ENCODE measurements around the gene PLA2G15. TPM values are rescaled to one million over a fixed set of nuclear protein-coding genes. Genes with fewer than 3 reads are reported as not detected.

The PLA2G15 gene
- total RNA-seq, 1 experiment from 2014 or later, result 11.9 TPM

DNA sequence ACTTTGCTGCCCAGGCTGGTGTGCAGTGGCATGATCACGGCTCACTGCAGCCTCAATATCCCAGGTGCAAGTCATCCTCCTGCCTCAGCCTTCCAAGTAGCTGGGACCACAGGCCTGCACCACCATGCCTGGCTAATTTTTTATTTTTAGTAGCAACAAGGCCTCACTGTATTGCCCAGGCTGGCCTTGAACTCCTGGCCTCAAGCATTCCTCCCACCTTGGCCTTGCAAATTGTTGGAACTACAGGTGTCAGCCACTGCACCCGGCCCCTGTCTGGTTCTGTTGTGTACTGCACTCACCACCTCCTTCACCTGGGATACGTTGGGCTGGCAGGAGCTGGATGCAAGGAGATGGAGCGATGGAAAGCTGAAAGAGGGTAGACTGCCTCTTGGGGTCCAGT, 8.5 kb downstream of the PLA2G15 start:
- DNase-seq (ENCODE audit: low read depth), result no peak

DNA sequence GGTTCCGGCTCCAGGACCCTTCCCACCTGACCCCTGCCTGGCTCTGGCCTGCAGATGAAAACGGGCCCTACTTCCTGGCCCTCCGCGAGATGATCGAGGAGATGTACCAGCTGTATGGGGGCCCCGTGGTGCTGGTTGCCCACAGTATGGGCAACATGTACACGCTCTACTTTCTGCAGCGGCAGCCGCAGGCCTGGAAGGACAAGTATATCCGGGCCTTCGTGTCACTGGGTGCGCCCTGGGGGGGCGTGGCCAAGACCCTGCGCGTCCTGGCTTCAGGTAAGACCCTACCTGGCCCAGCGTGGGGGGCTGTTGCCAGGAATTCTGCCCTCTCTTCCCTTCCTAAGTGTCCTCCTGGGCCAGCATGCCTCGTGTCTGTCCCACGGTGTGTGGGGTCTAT, 10.5 kb downstream of the PLA2G15 start:
- no peak for DNase-seq (ENCODE audit: low read depth)

DNA sequence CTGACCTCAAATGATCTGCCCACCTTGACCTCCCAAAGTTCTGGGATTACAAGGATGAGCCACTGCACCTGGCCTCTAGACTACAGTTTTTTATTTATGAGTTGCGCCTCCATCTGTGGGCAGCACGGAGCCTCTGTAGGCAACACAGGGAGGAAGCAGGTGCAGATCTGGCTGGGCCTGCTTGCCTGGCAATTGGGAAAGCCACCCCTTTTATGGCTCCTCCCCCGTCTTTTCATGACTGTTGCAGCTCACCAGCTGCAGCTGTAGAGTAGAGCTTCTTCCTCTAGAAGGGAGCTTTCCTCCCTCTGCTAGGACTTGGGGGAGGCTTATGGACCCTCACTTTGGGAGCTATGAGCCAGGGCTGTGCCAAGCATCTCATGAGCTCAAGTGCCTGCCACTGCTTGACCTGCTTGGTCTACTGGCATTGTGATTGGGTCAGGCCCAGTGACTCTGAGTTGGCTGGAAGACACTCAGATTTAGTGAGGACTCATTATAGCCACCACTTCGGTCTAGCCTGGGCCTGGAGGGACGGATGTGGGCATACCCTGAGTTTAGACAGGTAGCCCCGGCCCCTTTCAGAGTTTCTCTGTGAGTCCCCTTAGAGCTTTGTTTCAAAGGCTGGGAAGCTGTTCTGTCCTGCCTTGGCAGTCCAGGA, 12.2 kb downstream of the PLA2G15 start:
- no peak for DNase-seq (ENCODE audit: low read depth)

DNA sequence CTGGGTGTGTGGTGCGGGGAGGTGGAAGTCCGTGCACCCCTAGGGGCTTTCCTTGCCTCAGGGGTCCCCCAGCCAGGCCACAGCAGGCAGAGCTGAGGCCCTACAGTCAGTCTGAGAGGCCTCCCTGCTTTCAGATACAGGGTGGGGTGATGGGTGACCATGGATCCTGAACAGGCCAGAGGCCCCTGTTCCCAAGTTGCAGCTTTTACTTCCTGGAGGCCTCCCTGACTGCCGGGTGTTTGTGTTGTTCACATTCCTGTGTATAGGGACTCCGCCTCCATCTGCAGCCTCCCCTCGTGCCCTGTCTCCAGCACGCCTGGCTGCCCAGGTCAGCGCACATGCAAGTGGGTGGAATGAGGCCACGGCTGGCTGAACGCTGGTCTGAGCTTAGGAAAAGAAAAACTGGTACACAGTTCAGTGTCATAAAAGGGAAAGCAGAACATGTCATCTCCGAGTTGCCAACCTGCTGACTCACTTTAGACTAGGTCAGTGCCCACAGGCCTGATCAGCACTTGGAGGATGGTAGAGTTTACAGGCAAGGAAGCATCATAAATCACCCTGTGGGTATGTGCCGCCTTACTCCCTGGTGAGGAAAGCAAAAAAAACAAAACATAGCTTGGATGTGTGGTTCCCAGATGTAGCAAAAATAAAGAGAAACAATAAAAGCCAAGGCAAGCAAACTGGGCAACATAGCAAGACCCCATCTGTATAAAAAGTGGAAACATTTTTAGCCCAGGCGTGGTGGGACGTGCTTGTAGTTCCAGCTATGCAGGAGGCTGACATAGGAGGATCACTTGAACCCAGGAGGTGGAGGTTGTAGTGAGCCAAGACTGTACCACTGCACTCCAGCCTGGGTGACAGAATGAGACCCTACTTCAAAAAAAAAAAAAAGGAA, 13.0 kb downstream of the PLA2G15 start:
- peak; percentile 67 for DNase-seq (ENCODE audit: low read depth)

DNA sequence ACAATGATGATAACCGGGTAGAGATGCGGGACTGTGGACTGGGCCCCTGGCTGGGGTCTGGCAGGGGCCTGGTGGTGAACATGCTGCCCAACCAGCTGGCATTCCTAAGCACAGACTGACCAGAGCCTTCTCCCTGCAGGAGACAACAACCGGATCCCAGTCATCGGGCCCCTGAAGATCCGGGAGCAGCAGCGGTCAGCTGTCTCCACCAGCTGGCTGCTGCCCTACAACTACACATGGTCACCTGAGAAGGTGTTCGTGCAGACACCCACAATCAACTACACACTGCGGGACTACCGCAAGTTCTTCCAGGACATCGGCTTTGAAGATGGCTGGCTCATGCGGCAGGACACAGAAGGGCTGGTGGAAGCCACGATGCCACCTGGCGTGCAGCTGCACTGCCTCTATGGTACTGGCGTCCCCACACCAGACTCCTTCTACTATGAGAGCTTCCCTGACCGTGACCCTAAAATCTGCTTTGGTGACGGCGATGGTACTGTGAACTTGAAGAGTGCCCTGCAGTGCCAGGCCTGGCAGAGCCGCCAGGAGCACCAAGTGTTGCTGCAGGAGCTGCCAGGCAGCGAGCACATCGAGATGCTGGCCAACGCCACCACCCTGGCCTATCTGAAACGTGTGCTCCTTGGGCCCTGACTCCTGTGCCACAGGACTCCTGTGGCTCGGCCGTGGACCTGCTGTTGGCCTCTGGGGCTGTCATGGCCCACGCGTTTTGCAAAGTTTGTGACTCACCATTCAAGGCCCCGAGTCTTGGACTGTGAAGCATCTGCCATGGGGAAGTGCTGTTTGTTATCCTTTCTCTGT, 14.0 kb downstream of the PLA2G15 start:
- no peak for DNase-seq (ENCODE audit: low read depth)

DNA sequence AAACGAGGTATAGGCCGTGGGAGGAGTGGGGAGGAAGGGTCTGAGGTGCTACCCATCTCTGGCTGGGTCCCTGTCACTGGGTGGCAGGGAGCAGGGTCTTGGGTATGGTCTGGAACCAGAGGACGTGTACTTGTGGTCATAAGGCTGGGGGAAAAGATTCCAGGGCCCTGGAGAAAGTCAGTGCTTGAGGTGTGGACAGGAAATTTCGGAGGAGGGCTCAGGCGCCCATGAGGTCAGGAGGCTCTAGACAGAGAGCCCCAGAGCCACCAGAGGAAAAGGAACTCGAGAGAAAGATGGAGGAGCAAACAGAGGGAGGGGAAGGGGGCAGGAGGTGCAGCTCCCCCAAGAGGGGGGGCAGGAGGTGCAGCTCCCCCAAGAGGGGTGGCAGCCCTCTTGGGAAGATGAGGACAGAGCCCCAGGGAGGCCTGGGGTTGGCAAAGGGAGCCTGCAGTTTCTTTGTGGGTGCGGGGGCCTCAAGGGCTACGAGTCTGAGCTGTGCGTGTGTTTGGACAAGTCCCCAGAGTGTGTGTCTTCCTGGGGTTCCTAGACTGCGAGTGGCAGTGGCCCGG, 18.5 kb downstream of the PLA2G15 start:
- DNase-seq (ENCODE audit: low read depth), result no peak

DNA sequence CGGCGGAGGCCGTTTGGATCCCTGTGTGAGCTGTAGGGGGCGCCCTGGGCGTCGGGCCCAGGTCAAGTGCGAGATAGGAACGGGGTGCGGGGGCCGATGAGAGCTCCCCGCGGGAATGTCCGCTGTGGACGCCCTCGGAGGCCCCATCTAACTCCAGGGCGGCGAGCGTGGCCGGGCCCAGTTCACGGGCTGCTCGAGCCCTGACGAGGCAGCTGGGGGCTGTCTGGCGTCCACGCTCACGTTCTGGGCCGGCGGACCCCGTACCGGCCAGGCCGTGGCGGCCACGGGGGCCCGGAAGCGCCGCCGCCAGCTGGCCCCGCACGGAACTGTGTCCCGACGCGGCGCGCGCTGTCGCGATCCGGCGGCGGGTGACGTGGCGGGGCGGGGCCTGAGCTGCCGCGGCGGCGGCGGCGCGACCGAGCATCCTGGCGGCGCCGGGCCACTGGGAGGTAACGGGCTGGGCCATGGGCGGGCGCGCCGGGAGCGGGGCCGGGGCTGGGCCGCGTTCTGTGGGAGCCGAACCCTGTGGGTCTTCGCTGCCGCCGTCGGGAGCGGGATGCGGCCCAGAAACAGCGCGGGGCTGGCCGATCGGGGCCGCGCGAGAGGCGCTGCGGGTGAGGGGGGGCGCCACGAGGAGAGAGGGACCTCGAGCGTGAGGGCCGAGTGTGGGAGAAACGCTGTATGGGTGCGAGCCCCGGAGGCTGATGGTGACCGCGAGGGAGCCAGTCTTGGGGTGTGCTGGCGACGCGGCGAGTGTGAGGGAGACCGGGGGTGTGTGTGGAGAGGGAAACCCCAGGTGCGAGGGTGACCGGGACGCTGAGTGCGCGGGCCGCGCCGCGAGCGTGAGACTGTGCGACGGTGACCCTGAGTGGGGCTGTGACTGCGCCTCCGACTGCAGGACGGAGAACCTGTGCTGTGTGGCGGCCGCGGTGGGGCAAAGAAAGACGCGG, 19.2 kb downstream of the PLA2G15 start, which contains the start of gene SLC7A6:
TSS of gene SLC7A6 (plus strand) at position 399 of the 950 bp plus-strand sequence. CDS start 10,201 bp downstream, outside the sequence.
- DNase-seq (ENCODE audit: low read depth), result peak; percentile 88

DNA sequence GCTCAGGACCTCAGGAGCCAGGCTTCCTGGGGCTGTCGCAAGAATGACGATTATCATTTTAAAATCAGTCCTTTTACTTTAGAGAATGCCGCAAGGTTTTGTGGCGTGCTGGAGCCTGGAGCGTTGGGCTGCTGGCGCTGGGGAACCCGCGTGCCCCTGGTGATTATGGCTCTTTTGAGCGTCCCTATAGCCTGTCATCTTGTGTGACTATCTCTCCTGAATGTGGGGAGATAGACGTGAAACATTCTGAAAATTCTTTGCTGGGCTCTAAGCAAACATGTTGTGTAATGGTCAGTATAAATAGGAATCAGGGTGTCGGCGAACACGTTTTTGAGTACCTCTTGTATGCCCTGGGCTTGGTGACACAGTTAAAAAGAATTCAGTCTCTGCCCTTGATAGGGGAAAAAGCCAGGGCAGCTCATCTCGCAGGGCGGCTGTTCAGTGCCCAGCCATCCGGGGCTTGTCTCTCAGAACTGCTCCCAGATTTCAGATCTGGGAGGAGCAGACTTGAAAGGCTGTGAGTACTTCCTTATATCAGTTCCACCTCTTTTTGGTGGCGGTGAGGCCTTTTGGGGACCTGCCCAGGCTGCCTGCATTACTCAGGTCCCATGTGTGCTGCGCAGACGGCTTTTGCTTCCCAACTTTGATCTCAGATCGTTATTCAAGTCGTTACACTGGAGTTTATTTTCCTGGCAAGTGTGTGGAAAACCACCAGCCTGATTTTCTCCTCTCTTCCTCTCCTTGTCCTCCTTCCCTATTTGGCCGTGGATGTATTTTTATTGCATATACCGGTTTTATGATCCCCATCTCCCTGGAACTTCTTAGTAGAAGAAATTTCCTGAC, 20.1 kb downstream of the PLA2G15 start:
- peak; percentile 77 for DNase-seq (ENCODE audit: low read depth)

DNA sequence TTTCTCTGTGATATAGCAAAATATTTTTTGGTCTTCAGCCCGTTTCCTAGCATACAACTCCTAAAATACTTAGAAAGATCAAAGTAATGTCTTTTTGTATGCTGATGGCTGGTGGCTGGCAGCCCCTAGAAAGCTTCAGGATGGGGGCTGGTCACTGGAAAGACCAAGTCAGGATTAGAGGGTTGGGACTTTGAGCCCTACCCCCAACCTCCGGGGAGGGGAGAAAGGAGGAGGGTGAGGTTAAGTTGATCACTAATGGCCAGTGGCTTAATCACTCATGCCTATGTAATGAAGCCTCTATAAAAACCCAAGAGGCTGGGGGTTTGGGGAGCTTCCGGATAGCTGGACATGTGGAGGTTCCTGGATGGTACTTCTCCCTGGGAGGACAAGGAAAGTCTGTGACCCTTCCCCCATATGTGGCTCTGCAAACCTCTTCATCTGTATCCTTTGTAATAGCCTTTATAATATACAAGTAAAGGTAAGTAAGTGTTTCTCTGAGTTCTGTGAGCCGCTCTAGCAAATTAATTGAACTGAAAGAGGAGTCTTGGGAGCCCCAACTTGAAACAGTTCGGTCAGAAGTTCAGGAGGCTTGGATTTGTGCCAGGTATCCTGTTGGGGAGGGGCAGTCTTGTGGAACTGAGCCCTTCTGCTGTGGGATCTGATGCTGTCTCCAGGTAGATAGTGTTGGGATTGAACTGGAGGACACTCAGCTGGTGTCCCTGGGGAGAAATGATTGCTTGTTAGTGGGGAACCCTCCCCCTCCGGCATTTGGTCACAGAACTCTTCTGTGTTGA, 22.6 kb downstream of the PLA2G15 start:
- no peak for DNase-seq (ENCODE audit: low read depth)

DNA sequence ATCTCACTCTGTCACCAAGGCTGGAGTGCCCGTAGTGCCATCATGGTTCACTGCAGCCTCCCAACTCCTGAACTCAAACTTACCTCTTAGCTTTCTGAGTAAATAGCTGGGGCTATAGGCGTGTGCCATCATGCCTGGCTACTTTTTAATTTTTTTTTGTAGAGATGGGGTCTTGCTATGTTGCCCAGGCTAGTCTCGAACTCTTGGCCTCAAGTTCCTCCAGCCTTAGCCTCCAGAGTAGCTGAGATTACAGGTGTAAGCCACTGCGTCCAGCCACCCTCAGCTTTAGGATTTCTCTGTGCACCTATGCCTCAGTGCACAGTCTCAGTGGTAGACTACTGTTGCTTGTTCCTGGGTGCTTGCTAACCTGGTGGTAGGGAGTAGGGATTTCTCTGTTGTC, 24.6 kb downstream of the PLA2G15 start:
- DNase-seq (ENCODE audit: low read depth), result no peak

DNA sequence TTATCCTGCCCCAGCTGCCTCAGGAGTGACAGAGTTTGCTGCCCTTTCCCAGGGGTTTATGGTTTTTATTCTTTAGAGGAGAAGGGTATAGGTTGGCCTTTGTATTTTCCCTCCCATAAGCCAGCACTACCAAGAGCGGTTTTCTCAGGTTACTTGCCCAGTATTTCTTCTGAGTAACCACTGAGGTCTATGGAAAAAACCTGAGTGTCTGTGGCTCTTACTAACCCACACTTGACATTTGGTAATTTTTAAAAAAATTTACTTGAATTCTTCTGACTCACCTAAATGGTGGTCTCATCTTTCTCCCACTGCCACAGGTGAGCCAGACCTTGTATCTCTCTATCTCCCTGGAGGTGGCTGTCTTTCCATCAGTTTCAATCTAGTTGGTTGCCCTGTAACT, 25.2 kb downstream of the PLA2G15 start:
- no peak for DNase-seq (ENCODE audit: low read depth)

DNA sequence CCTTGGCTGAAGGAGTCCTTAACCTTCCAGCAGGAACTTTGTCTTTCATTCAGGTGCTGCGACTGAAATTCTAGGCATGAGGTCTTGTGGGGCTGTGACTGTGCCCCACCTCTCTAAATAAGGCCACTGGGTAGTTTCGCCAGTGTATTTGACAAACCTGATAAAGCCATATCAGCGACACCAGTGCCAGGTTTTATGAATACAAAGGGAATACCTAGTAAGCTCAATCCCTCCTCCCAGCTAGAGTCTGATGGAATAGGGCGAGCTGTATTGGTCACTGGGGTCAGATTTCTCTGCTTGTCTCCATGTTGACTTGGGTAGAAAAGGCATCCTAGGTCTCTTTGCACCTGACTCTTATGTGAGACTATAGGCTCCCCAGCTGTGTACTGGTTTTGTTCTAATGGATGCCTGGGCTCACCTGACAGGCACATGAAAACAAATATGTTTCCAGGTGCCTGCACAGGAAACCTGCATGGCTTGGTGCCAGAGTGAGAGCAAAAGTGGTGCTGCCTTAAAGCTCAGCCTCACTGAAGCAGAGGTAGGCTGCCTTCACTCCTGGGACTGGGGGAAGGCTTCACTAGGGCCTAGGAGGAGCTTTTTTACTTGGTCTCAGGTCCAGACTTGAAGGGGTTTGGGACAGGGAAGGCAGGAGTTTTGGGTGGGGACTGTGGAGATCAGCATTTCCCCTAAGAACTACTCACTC, 27.5 kb downstream of the PLA2G15 start:
- no peak for DNase-seq (ENCODE audit: low read depth)

DNA sequence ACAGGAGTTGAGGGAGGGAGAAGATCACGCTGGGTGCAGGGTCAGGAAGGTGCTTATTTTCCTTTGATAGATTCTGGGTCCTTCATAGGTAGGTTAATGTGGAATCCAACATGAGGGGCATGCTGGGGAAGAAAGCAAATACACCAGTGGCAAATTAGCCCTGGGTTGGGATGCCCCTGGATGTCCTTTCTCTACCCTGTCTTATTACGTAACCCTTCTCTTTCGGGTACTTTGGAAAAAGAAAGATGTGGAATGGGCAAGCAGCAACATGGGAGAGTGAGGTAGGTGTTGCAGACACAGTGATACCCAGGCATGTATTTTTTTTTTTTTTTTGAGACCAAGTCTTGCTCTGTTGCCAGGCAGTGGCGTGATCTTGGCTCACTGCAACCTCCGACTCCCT, 28.3 kb downstream of the PLA2G15 start:
- DNase-seq (ENCODE audit: low read depth), result no peak

DNA sequence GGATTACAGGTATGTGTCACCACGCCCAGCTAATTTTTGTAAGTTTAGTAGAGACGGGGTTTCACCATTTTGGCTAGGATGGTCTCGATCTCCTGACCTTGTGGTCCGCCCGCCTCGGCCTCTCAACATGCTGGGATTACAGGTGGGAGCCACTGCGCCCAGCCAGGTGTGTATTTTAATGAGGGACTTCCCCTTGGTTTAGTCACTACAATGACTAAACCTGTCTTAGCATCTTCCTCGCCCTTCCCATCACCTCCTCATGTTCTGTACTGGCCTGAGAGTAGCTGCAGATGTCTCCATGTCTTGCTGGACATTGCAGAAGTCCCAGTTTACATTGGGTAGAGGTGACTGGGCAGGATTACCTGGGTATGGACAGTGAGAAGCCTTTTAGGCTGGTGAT, 28.7 kb downstream of the PLA2G15 start:
- DNase-seq (ENCODE audit: low read depth), result no peak

DNA sequence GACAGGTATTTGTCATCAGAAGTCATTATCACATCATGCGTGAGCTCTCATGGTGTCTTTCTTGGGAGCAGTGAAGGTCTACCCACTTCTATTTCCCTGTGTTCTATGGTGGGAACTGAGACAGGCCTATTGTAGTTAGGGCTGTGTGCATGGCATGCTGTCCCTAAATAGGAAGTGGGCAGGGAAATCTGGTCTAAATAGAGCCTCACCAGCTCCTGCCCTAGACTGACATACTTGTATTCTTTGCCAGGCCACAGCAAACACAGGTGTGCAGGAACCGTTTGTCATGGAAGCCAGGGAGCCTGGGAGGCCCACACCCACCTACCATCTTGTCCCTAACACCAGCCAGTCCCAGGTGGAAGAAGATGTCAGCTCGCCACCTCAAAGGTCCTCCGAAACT, 29.3 kb downstream of the PLA2G15 start:
- DNase-seq (ENCODE audit: low read depth), result no peak

DNA sequence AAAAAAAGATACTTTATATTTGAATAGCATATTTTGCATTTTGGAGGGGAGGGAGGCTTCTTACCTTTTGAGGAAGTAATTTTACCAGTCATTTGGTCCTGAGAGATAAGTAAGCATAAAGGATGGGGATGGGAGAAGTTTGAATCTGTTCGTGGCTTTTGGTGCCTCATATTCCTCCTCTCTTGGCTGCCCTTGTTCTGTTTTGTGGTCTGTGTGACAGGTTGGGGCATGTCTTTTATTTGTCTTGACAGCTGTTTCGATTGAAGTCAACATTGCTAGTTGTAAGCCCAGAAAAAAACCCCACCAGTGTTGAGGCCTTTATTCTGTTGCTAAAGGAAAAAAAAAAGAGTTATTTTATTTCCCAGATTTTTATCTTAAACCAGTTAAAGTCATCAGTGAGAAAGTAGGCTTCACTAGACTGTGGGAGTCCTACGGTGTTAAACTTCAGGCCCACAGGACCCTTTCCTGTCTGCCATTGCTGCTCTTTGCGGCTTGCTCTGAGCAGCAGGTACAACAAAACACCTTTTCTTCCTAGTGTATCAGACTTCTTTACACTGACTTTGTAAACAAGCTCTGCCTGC, 30.5 kb downstream of the PLA2G15 start:
- no peak for DNase-seq (ENCODE audit: low read depth)

DNA sequence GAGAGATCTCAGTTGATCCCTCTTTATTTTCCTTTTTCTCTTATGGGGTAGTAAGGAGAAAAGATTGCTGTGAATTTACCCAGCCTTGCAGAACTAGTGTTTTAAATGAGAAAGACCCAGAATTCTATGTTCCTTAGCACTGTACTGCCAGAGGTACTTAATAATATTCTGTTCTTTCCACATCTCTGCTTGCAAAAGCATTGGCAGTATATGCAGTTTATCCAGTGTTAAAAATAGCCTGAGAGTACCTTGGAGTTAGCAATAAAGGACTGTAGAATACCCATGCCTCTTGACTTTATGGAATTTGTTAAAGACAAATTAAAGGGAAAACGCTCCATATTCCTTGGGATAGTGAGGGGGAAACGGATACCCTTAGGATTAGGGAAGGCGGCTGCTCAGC, 31.1 kb downstream of the PLA2G15 start:
- no peak for DNase-seq (ENCODE audit: low read depth)

Measured in Daoy (cell line).